PC-9 (cell line): Measurements from ENCODE around the gene ACTRT3.

Experiments
- CTCF ChIP-seq: fragments of 200-600 bp; sonication (generic); conservative IDR thresholded peaks from 2 replicates; pipeline ENCODE4 v1.6.1; 2017; ENCODE audit warnings: mixed run types, antibody characterized with exemption, mild to moderate bottlenecking, moderate library complexity
- EZH2 ChIP-seq: fragments of 200-600 bp; sonication (generic); IDR thresholded peaks from 2 replicates; pipeline ENCODE4 v1.8.0; 2017; ENCODE audit warnings: antibody characterized with exemption, low read depth

GRCh38 chr3:169815590-169816150 lies 46.3 kb upstream of the ACTRT3 start:
- TF ChIP-seq CTCF: no peak
- no peak for TF ChIP-seq EZH2
